Colonic mucosa (tissue), 4 donors: ENCODE measurements around the gene SLC16A1. TPM values are rescaled to one million over a fixed set of nuclear protein-coding genes. Genes with fewer than 3 reads are reported as not detected.
"Not testable (repeated sequence)": the region's sequence is repeated elsewhere in the genome, so short reads cannot be mapped to it uniquely, and the experiment has no call there.

ENCODE experiments used
- DNase-seq: peaks from one replicate; pipeline ENCODE4 v3.0.0-alpha.2; 2020
- H3K27ac ChIP-seq: fragments of 200-600 bp; one replicate; pipeline ENCODE4 v1.8.0; 2021
- H3K27me3 ChIP-seq: fragments of 200-600 bp; one replicate; pipeline ENCODE4 v1.8.0; 2021
- H3K36me3 ChIP-seq: fragments of 200-600 bp; one replicate; pipeline ENCODE4 v1.8.0; 2021
- H3K4me1 ChIP-seq: fragments of 200-600 bp; one replicate; pipeline ENCODE4 v1.8.0; 2021; ENCODE audit warnings: mild to moderate bottlenecking
- H3K4me3 ChIP-seq: fragments of 200-600 bp; one replicate; pipeline ENCODE4 v1.8.0; 2021
- H3K9ac ChIP-seq, 2 donors: one replicate each; pipeline ENCODE4 v1.7.0; 2013; ENCODE audit warnings: control low read depth in 2 of 2, low read depth in 2 of 2, low read length in 2 of 2
- H3K9me3 ChIP-seq: fragments of 200-600 bp; one replicate; pipeline ENCODE4 v1.8.0; 2021
- CTCF ChIP-seq: fragments of 200-600 bp; IDR thresholded peaks from one replicate; pipeline ENCODE4 v1.8.0; 2022; ENCODE audit warnings: antibody characterized with exemption, mild to moderate bottlenecking
- intact Hi-C: fragments of 100-400 bp; cut with DNase I; formaldehyde crosslinking; loops from one replicate; pipeline ENCODE4 v1.14.1; 2022
- total RNA-seq, 2 donors: library from RNA; stranded (reverse); fragmentation: NEBNext Ultra II Directional in 1 of 2; extraction: Animal tissue kit (Norgen Biotek cat#: 25700) in 1 of 2; gene quantifications; one replicate each; pipeline ENCODE4 v1.2.1, GENCODE V29; 2021
- donor health status: healthy.
- donor health status: DM: no; HTN: no; CAD: no.
- donor health status: DM: no; HTN: no; CAD: no.

SLC16A1 gene
- total RNA-seq, 2 donors from 2014 or later, result 71.8 to 92.4 TPM

DNA sequence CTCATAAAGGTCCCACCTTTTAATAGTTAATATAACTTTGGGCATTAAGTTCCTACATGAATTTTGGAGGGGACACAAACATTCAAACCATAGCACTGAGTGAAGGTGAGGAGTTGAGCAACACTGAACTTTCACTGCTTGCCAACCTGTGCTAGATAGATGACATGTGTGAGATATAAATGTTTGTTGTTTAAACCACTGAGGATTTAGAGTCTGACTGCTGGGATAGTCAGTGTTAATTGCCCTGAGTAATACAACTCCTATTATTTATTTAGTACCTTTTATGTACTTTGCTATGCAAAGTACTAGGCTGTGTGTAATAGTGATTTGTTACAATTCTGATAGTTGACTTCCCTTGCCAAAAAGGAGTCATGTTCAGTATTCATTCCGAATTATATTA, 32.4 kb upstream of the SLC16A1 start:
- Histone ChIP-seq H3K9me3 (no peaks in the 10 kb centered on the region), H3K9ac (no peak overlapping the region), H3K27me3 (no peaks in the 10 kb centered on the region), H3K36me3 (no peaks in the 10 kb centered on the region), H3K4me3 (no peak overlapping the region), H3K4me1 (no peaks in the 10 kb centered on the region), H3K27ac (no peak overlapping the region)
- intact Hi-C loops, result no loop called here
- no peak for TF ChIP-seq CTCF
- DNase-seq, result no peak

- no peaks in the 10 kb centered on the region for H3K4me1 ChIP-seq
- intact Hi-C loops, result no loop called here
- DNase-seq, result no peak
Measured at GRCh38 chr1:112985123-112985522, 29.1 kb upstream of the SLC16A1 start.

DNA sequence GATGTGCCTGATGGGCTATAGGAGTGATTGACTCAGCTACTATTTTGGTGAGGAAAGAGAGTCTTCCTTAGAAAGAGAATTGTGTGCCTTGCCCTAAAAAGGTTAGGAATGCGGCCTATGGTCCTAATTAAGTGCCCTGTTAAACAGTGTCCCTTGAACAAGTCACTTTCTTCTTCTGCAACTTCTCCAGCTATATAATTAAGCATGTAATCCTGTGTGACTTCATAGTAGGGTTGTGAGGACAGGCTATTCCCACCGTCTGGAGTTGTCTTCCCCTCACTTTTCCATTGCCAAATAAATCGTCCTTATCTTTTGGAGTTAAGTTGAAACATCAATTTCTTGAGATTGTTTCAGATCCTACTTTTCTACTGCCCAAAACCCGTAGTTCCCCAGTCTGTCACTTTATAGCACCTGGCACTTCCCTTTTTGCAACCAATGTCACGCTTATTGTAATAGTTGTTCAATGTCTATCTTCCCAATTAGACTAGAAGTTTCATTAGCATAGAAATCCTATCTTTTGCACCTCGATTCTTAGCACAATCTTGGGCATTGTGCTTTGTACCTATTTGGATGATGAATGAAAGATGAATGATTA, 27.6 kb upstream of the SLC16A1 start:
- no peak overlapping the region for H3K4me3 ChIP-seq
- no peaks in the 10 kb centered on the region for H3K36me3 ChIP-seq
- H3K27me3 ChIP-seq, result no peaks in the 10 kb centered on the region
- no peaks in the 10 kb centered on the region for H3K4me1 ChIP-seq
- H3K27ac ChIP-seq, result no peak overlapping the region
- DNase-seq, result no peak
- no peaks in the 10 kb centered on the region for H3K9me3 ChIP-seq
- H3K9ac ChIP-seq, result no peak overlapping the region
- no peak for TF ChIP-seq CTCF
- intact Hi-C loops, result no loop called here

More at GRCh38 chr1:112985123-112985522, 29.1 kb upstream of the SLC16A1 start:
- Histone ChIP-seq H3K27ac (no peak overlapping the region), H3K9me3 (no peaks in the 10 kb centered on the region), H3K9ac (no peak overlapping the region), H3K36me3 (no peaks in the 10 kb centered on the region), H3K27me3 (no peaks in the 10 kb centered on the region), H3K4me3 (no peak overlapping the region)
- TF ChIP-seq CTCF, result no peak

DNA sequence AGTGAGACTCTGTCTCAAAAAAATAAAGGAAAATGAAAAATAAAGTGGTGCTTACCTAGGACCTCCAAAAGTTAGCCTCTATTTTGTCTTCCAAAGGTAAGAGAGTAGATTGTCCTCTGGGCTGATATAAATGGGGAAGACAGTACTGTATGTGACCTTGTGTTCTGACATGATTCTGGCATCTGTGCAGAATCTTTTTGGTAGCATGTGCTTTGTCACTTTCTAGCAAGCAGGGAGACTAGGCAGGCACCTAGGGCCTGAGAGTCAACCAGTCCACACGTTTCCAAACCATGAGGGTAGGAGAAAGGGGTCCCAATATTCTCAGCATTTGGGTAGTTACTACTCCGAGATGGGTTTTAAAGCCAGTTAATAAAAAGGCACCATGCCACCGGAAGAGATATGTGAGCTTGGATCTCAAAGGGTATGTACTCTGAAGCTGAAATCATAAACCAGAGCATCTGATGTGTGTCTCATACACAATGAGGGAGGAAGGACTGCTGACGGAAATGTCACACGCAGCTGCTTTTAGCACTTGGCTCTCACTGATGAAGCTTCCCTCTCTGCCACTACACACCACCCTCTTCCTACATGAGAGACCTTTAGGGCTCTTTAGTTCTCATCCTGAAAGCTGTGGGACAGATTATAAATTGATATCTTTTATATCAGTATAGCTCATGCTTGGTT, 27.0 kb upstream of the SLC16A1 start:
- H3K36me3 ChIP-seq, result no peaks in the 10 kb centered on the region
- H3K27me3 ChIP-seq, result no peaks in the 10 kb centered on the region
- no peak for TF ChIP-seq CTCF
- no peaks in the 10 kb centered on the region for H3K9me3 ChIP-seq
- no peak for DNase-seq
- H3K4me1 ChIP-seq, result no peaks in the 10 kb centered on the region
- intact Hi-C loops, result no loop called here
- no peak overlapping the region for H3K9ac ChIP-seq
- H3K4me3 ChIP-seq, result no peak overlapping the region
- H3K27ac ChIP-seq, result no peak overlapping the region

DNA sequence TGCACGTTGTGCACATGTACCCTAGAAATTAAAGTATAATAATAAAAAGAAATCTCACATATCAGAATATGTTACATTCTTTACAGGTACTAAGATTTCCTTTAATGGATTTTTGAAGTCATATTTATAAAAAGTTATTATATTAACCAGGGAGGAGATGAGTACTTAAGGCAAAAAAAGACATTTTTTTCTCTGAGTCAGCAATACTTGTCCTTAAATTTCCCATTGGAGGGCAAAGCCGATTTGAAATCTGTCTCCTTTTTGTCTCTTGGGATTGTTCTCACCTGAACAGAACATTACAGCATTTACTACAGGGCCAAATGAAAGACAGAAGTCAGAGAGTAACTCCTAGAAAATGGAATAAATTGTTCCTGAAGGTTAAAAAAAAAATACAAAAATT, 26.3 kb upstream of the SLC16A1 start:
- H3K4me1 ChIP-seq, result no peaks in the 10 kb centered on the region

DNA sequence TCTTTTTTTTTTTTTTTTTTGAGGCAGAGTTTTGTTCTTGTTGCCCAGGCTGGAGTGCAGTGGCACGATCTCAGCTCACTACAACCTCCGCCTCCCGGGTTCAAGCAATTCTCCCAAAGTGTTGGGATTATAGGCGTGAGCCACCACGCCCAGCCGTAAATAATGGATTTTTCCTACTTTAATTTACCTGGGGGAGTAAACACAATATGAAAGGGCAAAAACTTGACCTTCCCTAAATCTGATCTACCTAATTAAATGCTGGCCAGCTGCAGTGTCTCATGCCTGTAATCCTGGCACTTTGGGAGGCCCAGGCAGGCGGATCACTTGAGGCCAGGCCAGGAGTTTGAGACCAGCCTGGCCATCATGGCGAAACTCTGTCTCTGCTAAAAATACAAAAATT, 25.8 kb upstream of the SLC16A1 start:
- H3K27me3 ChIP-seq, DNase-seq, H3K4me1 ChIP-seq, intact Hi-C loops, H3K4me3 ChIP-seq, H3K27ac ChIP-seq, H3K9me3 ChIP-seq, H3K9ac ChIP-seq, H3K36me3 ChIP-seq: not testable (repeated sequence)

More for the DNA sequence above, 26.3 kb upstream of the SLC16A1 start:
- Histone ChIP-seq H3K9ac (no peak overlapping the region), H3K9me3 (no peaks in the 10 kb centered on the region), H3K27ac (no peak overlapping the region), H3K27me3 (no peaks in the 10 kb centered on the region), H3K36me3 (no peaks in the 10 kb centered on the region), H3K4me3 (no peak overlapping the region)
- no peak for DNase-seq
- TF ChIP-seq CTCF, result no peak
- intact Hi-C loops, result no loop called here
